ENCODE measurements around the gene CTTNBP2NL. TPM values are rescaled to one million over a fixed set of nuclear protein-coding genes. Genes with fewer than 3 reads are reported as not detected.
A peak's percentile ranks its signal among the peaks of the same experiment; 100 is the strongest.

The CTTNBP2NL gene
- total RNA-seq, 1 experiment from 2014 or later: 38.8 TPM

DNA sequence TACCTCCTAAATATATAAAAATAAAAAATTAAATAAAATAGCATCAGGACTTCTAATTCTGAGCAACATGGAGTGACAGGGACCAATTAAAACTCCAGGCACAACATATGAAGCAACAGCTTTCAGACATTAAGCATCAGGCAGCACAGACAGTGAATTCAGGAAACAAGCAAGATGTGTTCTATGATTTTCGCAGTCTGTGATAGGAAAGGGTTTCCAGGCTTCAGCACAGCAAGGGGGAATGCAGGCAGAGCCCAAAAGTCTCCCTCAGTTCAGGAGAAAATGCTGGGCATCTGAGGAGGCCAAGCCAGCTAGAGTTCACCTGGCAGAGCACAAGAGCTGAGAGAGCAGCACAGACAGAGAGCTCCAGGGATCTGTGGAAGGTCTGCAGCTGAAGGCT lies 22.2 kb upstream of the CTTNBP2NL start:
- H2BK12ac ChIP-seq (ENCODE audit: insufficient read length, low read depth, low read length): no peak overlapping the region
- DNase-seq: no peak
- H3K79me1 ChIP-seq (ENCODE audit: insufficient read depth, low read depth, low read length, poor library complexity, severe bottlenecking): no peaks in the 10 kb centered on the region
- Mint-ChIP-seq H3K36me3 (ENCODE audit: insufficient read depth in 1 of 3, low read depth in 3 of 3) (no peaks in the 10 kb centered on the region), H3K4me1 (peaks cover 3 to 6% of the 10 kb centered on the region in 2 experiments; a peak in 3 of 4 replicates), H3K27ac (peak overlapping the region in 1 of 3 experiments; percentile 17; a peak in 1 of 7 replicates), H3K4me3 (no peak overlapping the region), H3K9me3 (no peaks in the 10 kb centered on the region; a peak in 1 of 5 replicates), H3K27me3 (ENCODE audit: low read depth) (peaks cover 13% of the 10 kb centered on the region)
- no peaks in the 10 kb centered on the region for H3K9me3 ChIP-seq (ENCODE audit: control insufficient read depth, low read depth, low read length)
- no peak overlapping the region for H3K4ac ChIP-seq (ENCODE audit: low read depth, low read length)
- no CpG with 5 or more reads among the region's 1 CpG for WGBS (ENCODE audit: extremely low coverage, insufficient read length, low lambda C conversion rate)
- no peaks in the 10 kb centered on the region for H3K79me2 ChIP-seq (ENCODE audit: insufficient read depth, low read length)
- no peak overlapping the region for H3K56ac ChIP-seq (ENCODE audit: insufficient read length, low read depth, low read length)
- no peak overlapping the region for H2BK120ac ChIP-seq (ENCODE audit: low read depth, low read length, poor library complexity, severe bottlenecking)
- no peak overlapping the region for H2AK5ac ChIP-seq (ENCODE audit: insufficient read length, low read length)
- no peak overlapping the region for H4K5ac ChIP-seq (ENCODE audit: insufficient read length, low read depth, low read length)
- H3K27ac ChIP-seq (ENCODE audit: insufficient read length, low read depth, low read length): no peak overlapping the region
- no peak overlapping the region for H2BK5ac ChIP-seq (ENCODE audit: insufficient read length, low read length)
- TF ChIP-seq, protein P1, sequence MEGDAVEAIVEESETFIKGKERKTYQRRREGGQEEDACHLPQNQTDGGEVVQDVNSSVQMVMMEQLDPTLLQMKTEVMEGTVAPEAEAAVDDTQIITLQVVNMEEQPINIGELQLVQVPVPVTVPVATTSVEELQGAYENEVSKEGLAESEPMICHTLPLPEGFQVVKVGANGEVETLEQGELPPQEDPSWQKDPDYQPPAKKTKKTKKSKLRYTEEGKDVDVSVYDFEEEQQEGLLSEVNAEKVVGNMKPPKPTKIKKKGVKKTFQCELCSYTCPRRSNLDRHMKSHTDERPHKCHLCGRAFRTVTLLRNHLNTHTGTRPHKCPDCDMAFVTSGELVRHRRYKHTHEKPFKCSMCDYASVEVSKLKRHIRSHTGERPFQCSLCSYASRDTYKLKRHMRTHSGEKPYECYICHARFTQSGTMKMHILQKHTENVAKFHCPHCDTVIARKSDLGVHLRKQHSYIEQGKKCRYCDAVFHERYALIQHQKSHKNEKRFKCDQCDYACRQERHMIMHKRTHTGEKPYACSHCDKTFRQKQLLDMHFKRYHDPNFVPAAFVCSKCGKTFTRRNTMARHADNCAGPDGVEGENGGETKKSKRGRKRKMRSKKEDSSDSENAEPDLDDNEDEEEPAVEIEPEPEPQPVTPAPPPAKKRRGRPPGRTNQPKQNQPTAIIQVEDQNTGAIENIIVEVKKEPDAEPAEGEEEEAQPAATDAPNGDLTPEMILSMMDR (conservative IDR thresholded peaks at IDR 0.05): no peak
- no peaks in the 10 kb centered on the region for H4K20me1 ChIP-seq (ENCODE audit: control insufficient read depth, insufficient read depth, insufficient read length)
- H4K8ac ChIP-seq (replicated peaks; ENCODE audit: insufficient read length, low read depth, low read length): no peak overlapping the region
- H2BK20ac ChIP-seq (ENCODE audit: low read depth, low read length, poor library complexity, severe bottlenecking): no peak overlapping the region
- no peaks in the 10 kb centered on the region for H3K27me3 ChIP-seq (ENCODE audit: insufficient read depth, low read length)
- H3T11ph ChIP-seq (ENCODE audit: low read length): no peak overlapping the region
- no peaks in the 10 kb centered on the region for H3K23me2 ChIP-seq (ENCODE audit: insufficient read length, low read depth, low read length, poor library complexity, severe bottlenecking)
- H3K4me2 ChIP-seq (ENCODE audit: insufficient read depth, insufficient read length, low read length): no peak overlapping the region
- H3K9ac ChIP-seq (ENCODE audit: extremely low read depth, insufficient read length, low read length): no peak overlapping the region
- no peak overlapping the region for H3K23ac ChIP-seq (ENCODE audit: insufficient read length, low read depth, low read length)
- no peak overlapping the region for H2AFZ ChIP-seq (ENCODE audit: low read length)
- H4K91ac ChIP-seq (ENCODE audit: insufficient read length, low read depth, low read length): no peak overlapping the region
- H3K18ac ChIP-seq (ENCODE audit: insufficient read length, low read depth, low read length): no peak overlapping the region
- no peak overlapping the region for H3K14ac ChIP-seq (ENCODE audit: insufficient read depth, low read length)
- H3K4me1 ChIP-seq (ENCODE audit: insufficient read depth, low read length): no peaks in the 10 kb centered on the region
- H2BK15ac ChIP-seq (ENCODE audit: low read depth, low read length): no peak overlapping the region
